ENCODE measurements around the gene UGT2B7. TPM values are rescaled to one million over a fixed set of nuclear protein-coding genes. Genes with fewer than 3 reads are reported as not detected.

The UGT2B7 gene
- total RNA-seq, 1 donor from 2014 or later: not detected

DNA sequence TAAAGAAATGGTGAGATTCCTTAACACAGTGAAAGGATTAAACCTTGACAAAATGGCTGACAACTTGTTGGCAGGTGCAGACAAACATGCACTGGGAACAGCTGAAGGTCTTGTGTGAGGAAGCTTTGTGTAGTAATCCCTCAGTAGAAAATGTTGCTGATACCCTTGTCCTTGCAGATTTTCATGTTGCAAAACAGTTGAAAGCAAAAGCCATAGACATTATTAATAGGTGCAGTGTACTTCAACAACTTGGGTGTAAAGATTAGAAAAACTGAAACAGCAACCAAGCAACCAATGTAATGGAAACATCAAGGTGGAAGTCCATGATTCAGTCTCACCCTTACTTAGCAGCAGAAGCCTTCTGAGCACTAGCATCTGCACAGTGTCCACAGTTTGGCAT lies 29.8 kb downstream of the UGT2B7 start:
- intact Hi-C loops (cut with micrococcal nuclease): no loop called here
- Mint-ChIP-seq H3K27ac (no peak overlapping the region), H3K4me3 (no peak overlapping the region), H3K36me3 (ENCODE audit: low read depth) (no peaks in the 10 kb centered on the region), H3K9me3 (peaks cover 4% of the 10 kb centered on the region), H3K4me1 (no peaks in the 10 kb centered on the region), H3K27me3 (no peaks in the 10 kb centered on the region)
- ATAC-seq (ENCODE audit: low read depth) (no peak), DNase-seq (no peak)
- TF ChIP-seq, protein P1, sequence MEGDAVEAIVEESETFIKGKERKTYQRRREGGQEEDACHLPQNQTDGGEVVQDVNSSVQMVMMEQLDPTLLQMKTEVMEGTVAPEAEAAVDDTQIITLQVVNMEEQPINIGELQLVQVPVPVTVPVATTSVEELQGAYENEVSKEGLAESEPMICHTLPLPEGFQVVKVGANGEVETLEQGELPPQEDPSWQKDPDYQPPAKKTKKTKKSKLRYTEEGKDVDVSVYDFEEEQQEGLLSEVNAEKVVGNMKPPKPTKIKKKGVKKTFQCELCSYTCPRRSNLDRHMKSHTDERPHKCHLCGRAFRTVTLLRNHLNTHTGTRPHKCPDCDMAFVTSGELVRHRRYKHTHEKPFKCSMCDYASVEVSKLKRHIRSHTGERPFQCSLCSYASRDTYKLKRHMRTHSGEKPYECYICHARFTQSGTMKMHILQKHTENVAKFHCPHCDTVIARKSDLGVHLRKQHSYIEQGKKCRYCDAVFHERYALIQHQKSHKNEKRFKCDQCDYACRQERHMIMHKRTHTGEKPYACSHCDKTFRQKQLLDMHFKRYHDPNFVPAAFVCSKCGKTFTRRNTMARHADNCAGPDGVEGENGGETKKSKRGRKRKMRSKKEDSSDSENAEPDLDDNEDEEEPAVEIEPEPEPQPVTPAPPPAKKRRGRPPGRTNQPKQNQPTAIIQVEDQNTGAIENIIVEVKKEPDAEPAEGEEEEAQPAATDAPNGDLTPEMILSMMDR (IDR thresholded peaks at IDR 0.05): no peak
- ChIA-PET CTCF (no interaction called here), POLR2A (no interaction called here)

DNA sequence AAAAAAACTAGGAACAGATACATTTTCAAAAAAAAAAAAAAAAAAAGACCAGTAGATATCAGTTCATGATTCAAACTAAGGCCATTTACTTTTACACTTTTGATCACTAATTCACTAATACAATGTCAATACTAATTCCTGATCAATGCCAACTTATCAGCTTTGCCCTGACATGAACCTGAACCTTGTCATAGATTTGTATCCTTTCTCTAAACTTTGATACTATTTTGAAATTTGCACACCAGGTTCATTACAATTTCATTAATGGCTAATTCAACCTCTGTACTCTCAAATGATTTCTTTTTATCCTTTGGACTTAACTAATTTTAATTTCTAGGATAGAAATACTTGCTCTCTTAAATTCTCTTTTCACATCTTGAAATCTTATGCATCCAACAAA lies 37.7 kb downstream of the UGT2B7 start:
- CTCF ChIA-PET: no interaction called here
- H3K36me3 Mint-ChIP-seq (ENCODE audit: low read depth): no peaks in the 10 kb centered on the region

DNA sequence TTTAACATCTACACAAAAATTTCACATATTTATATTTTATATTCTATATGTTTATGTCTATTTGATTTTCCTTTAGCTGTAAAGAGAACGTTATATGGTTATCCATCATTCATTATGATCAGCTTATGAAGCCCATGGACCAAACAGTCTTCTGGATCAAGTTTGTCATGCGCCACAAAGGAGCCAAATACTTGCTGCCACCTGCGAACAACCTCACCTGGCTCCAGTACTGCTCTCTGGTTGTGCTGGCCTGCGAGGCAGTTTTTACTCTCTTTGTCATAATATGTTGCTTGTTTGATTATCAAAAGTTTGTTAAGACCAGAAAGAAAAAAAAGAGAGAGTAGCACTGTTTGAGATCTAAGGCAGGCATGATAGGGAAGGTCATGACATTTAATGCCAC lies 38.2 kb downstream of the UGT2B7 start:
- CTCF ChIA-PET: no interaction called here
- Mint-ChIP-seq H3K27ac (no peak overlapping the region), H3K27me3 (no peaks in the 10 kb centered on the region), H3K9me3 (peaks cover 2% of the 10 kb centered on the region), H3K36me3 (ENCODE audit: low read depth) (no peaks in the 10 kb centered on the region), H3K4me3 (no peak overlapping the region), H3K4me1 (no peaks in the 10 kb centered on the region)
- ATAC-seq (ENCODE audit: low read depth) (no peak), DNase-seq (no peak)
- POLR2A ChIA-PET: no interaction called here
- TF ChIP-seq, protein P1 (IDR thresholded peaks at IDR 0.05): no peak
- intact Hi-C loops (cut with micrococcal nuclease): no loop called here

More for the DNA sequence above, 37.7 kb downstream of the UGT2B7 start:
- TF ChIP-seq, protein P1 (IDR thresholded peaks at IDR 0.05): no peak
- Mint-ChIP-seq H3K27ac (no peak overlapping the region), H3K4me3 (no peak overlapping the region), H3K4me1 (no peaks in the 10 kb centered on the region), H3K27me3 (no peaks in the 10 kb centered on the region), H3K9me3 (peaks cover 2% of the 10 kb centered on the region)
- ATAC-seq (ENCODE audit: low read depth): no peak
- DNase-seq: no peak
- intact Hi-C loops (cut with micrococcal nuclease): no loop called here
- POLR2A ChIA-PET: no interaction called here

DNA sequence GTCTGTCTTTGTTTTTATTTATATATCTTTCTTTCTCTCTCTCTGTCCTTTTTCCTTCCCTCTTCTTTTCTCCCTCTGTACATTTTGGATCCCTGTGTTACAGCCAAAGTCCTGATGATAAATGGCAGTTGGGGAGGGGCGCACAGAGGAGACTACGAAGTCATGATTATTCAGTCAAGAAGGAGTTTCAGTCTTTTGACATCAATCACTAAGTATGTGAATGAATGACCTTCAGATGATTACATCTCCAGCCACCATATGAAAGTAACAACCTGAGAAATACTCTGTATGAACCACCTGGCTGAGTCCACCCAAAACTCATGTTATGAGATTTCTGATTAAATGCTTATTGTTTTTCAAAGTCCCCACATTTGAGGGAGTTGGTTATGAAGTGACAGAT lies 45.0 kb downstream of the UGT2B7 start:
- H3K36me3 Mint-ChIP-seq (ENCODE audit: low read depth): no peaks in the 10 kb centered on the region
- POLR2A ChIA-PET: no interaction called here
- ATAC-seq (ENCODE audit: low read depth) (no peak), DNase-seq (no peak)
- H3K27ac Mint-ChIP-seq: no peak overlapping the region
- CTCF ChIA-PET: no interaction called here
- intact Hi-C loops (cut with micrococcal nuclease): no loop called here
- H3K4me3 Mint-ChIP-seq: no peak overlapping the region
- no peaks in the 10 kb centered on the region for H3K27me3 Mint-ChIP-seq
- no peaks in the 10 kb centered on the region for H3K9me3 Mint-ChIP-seq
- H3K4me1 Mint-ChIP-seq: no peaks in the 10 kb centered on the region
- TF ChIP-seq, protein P1 (IDR thresholded peaks at IDR 0.05): no peak

DNA sequence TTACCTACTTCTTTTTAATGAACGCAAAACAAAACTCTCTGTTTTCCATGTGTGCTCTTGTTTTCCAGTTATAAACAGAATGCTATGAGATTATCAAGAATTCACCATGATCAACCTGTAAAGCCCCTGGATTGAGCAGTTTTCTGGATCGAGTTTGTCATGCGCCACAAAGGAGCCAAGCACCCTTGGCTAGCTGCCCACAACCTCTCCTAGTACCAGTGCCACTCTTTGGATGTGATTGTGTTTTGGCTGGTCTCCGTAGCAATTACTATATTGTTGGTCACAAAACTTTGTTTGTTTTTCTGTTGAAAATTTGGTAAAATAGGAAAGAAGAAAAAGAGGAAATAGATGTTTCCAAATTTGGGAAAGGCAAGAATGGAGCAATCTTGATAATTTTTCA lies 51.1 kb downstream of the UGT2B7 start:
- POLR2A ChIA-PET: no interaction called here
- ATAC-seq (ENCODE audit: low read depth): no peak
- no peak for DNase-seq
- no peaks in the 10 kb centered on the region for H3K36me3 Mint-ChIP-seq (ENCODE audit: low read depth)
- TF ChIP-seq, protein P1 (IDR thresholded peaks at IDR 0.05): no peak
- H3K27me3 Mint-ChIP-seq: no peaks in the 10 kb centered on the region
- H3K4me3 Mint-ChIP-seq: no peak overlapping the region
- H3K4me1 Mint-ChIP-seq: no peaks in the 10 kb centered on the region
- intact Hi-C loops (cut with micrococcal nuclease): no loop called here
- CTCF ChIA-PET: no interaction called here
- no peak overlapping the region for H3K27ac Mint-ChIP-seq
- H3K9me3 Mint-ChIP-seq: no peaks in the 10 kb centered on the region
